Skeletal muscle satellite cell (primary cell): Measurements from ENCODE around the gene RC3H2. TPM values are rescaled to one million over a fixed set of nuclear protein-coding genes. Genes with fewer than 3 reads are reported as not detected.

Source experiments
- H3K27me3 ChIP-seq: 2 replicates; pipeline ENCODE4 v1.7.0; 2013; ENCODE audit warnings: low read length; ENCODE audit not compliant: control insufficient read depth, insufficient read depth
- H3K36me3 ChIP-seq: 2 replicates; pipeline ENCODE4 v1.7.0; 2013; ENCODE audit warnings: mild to moderate bottlenecking, control low read depth, low read length; ENCODE audit not compliant: insufficient read depth
- H3K4me1 ChIP-seq: 2 replicates; pipeline ENCODE4 v1.7.0; 2013; ENCODE audit warnings: low read length; ENCODE audit not compliant: control insufficient read depth, insufficient read depth
- H3K4me2 ChIP-seq: 2 replicates; pipeline ENCODE4 v1.7.0; 2013; ENCODE audit warnings: mild to moderate bottlenecking, low read length
- H3K4me3 ChIP-seq: 2 replicates; pipeline ENCODE4 v1.7.0; 2013; ENCODE audit warnings: low read length
- H3K9ac ChIP-seq: 2 replicates; pipeline ENCODE4 v1.7.0; 2013; ENCODE audit warnings: mild to moderate bottlenecking, low read depth, low read length, moderate library complexity
- H3K9me3 ChIP-seq: replicated peaks from 2 replicates; pipeline ENCODE4 v1.7.0; 2013; ENCODE audit warnings: mild to moderate bottlenecking, control low read depth, low read length
- small RNA-seq: library from RNA; depleted of rRNA; stranded (forward); fragments of <200 nt; gene quantifications from one replicate; pipeline ENCODE3, GENCODE V24; 2012

RC3H2 gene

DNA sequence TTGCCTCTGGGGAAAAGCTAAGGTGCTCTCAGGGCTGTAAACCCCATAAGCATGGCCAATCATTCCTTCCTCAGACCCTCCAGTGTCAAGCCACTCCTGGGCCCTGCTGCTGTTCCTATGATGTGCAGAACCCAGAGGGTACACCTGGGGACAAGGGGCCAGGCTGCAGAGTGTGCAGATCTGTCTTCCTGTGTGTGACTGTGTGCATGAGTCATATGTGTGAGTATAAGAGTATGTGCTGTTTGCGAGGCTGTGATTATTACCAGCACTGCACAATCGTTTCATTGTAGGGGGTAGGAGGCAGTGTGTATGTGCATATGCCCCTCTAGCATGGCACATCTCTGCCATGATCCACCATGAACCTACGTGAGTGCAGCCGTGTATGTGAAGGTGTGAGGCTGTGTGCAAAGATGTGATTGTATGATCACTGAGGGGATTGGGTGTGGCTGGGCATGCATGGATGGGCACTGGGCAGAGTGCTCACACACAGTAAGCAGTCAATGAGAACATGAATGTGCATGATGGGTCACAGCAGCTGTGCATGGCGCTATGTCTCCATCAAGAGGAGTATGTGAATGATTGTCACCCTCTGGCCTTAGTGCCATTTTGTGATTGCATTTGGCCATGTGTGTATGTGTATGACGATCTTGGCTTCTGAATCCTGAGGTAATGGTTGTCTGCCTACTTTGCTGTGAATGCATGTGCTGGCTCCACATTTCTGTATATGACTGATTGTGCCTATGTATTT, 107.7 kb downstream of the RC3H2 start:
- no peaks in the 10 kb centered on the region for H3K27me3 ChIP-seq
- no peaks in the 10 kb centered on the region for H3K36me3 ChIP-seq
- no peaks in the 10 kb centered on the region for H3K9me3 ChIP-seq
- no peaks in the 10 kb centered on the region for H3K4me1 ChIP-seq
- no peak overlapping the region for H3K4me3 ChIP-seq
- no peak overlapping the region for H3K4me2 ChIP-seq
- H3K9ac ChIP-seq, result no peak overlapping the region

Small RNAs within 50 kb of the gene (small RNA-seq; reads per million reads assigned to genes)
- gene RNY1P15 (not detected), gene SNORD90 (220 reads per million, percentile 98 among the genes with 10 or more reads in this experiment)
